ENCODE measurements around the gene SLC35A2.

The SLC35A2 gene

DNA sequence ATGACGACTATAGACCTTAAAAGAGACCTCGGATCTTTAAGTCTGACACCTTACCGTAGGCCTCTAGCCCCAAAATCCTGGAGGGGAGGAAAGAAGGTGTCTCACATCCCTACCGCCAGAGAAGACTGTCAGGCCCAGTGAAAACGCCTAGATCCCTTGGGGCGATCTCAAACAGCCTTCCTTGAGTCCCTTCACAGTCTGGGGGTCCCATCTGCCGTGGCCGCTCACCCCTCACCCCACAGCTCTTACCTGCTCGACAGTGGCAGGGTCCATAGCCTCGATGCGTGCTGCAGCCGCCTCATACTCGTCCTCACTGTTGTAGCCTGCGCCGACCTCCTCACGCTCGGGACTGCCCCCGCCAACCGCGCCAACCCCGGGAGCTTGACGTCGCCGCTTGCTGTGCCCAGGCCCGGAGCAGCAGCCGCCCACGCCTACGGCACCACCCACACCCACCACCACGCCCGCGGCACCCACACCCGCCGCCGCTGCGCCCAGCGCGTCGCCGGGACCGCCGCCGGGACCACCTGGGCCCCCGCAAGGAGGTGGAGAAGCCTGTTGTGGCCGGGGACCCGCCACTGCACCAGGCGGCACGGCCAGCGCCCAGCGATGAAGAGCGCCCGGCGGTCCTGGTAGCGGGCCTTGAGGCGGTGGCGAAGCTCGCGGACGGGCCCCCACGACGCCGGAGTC lies 45.4 kb upstream of the SLC35A2 start:
- no peak for DNase-seq (ENCODE audit: low read depth)
- peak overlapping the region; percentile 64 for H3K4me3 ChIP-seq (ENCODE audit: low read depth, low read length)
- TF ChIP-seq, protein P1, sequence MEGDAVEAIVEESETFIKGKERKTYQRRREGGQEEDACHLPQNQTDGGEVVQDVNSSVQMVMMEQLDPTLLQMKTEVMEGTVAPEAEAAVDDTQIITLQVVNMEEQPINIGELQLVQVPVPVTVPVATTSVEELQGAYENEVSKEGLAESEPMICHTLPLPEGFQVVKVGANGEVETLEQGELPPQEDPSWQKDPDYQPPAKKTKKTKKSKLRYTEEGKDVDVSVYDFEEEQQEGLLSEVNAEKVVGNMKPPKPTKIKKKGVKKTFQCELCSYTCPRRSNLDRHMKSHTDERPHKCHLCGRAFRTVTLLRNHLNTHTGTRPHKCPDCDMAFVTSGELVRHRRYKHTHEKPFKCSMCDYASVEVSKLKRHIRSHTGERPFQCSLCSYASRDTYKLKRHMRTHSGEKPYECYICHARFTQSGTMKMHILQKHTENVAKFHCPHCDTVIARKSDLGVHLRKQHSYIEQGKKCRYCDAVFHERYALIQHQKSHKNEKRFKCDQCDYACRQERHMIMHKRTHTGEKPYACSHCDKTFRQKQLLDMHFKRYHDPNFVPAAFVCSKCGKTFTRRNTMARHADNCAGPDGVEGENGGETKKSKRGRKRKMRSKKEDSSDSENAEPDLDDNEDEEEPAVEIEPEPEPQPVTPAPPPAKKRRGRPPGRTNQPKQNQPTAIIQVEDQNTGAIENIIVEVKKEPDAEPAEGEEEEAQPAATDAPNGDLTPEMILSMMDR (IDR thresholded peaks at IDR 0.05; ENCODE audit: low read depth, low read length, missing control alignments): no peak
- in situ Hi-C loops (cut with HindIII; ENCODE audit: low sequenced_read_pairs): no loop called here

DNA sequence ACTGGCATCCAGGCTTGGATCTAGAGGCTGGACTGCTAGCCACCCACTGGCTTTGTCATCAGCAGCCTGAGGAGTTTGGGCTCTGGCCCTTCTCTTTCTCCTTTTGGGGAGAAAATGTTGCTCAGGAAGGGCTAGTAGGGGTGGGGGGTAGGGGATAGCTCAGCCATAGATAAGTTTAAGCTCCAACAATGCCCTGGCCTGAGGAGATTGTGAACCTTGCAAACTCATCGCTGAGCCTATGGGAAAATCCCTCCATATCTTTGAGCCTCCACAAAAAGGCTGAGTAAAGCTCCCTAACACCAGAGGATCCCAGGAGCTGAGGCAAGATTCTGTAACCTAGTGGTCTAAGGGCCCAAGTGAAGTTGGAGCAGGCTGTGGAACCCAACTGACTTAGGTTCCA lies 37.1 kb upstream of the SLC35A2 start:
- in situ Hi-C loops (cut with HindIII; ENCODE audit: low sequenced_read_pairs): no loop called here
- TF ChIP-seq, protein P1 (IDR thresholded peaks at IDR 0.05; ENCODE audit: low read depth, low read length, missing control alignments): no peak
- DNase-seq (ENCODE audit: low read depth): no peak
- H3K4me3 ChIP-seq (ENCODE audit: low read depth, low read length): no peak overlapping the region

DNA sequence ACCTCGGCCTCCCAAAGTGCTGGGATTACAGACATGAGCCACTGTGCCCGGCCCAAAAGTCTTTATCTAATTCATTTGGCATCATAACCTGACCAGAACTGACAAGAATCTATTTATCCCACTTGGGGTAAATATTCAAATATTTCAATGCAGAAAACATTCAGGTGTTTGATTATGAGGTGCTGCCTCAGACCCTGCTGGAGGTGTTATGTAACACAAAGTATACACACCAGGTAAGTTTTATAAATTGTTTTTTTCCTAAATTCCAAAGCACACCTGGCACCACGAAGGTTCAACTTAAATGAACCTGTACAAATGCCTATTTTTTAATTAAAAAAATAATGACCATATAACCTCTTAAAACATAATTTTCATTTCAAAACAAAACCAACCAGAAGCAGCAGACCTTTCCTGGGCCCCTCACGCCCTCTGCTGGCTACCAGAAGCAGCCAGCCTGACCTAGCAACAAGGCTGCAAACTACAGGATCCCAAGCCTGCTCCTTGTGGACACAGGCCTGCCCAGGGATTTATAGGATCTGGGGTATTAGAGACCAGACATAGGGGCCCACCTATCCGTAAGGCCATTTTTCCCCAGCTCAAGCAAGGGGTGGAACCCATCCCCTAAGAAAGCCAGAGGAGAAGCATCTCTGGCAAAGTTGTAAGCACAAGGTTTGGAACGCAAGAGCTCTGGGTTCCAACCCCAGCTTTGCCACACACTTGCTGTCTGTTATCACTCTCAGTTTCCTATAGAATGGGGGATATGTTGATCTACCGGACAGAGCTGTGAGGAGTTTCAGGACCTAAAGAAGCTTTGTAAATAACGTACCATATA lies 34.3 kb upstream of the SLC35A2 start:
- TF ChIP-seq, protein P1 (IDR thresholded peaks at IDR 0.05; ENCODE audit: low read depth, low read length, missing control alignments): peak; percentile 84
- in situ Hi-C loops (cut with HindIII; ENCODE audit: low sequenced_read_pairs): no loop called here
- DNase-seq (ENCODE audit: low read depth): no peak
- H3K4me3 ChIP-seq (ENCODE audit: low read depth, low read length): no peak overlapping the region

DNA sequence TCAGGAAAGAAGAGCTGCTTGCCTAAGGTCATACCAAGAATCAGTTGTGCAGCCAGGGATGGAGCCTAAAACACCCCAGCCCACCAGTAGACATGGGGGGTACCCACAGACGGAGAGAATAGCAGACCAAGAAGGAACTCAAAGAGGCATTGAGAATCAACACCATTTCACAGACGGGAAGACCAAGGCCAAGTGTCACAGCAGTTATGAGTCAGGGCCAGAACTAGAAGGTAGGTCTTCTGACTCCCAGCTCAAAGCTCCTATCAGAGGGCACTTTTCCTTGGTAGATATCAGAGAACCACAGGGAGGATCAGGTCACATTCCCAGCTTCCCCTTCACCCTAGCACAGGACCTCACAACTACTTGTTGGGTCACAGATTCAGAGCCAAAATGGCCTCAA lies 31.4 kb upstream of the SLC35A2 start:
- no peak for DNase-seq (ENCODE audit: low read depth)
- H3K4me3 ChIP-seq (ENCODE audit: low read depth, low read length): no peak overlapping the region
- in situ Hi-C loops (cut with HindIII; ENCODE audit: low sequenced_read_pairs): no loop called here
- TF ChIP-seq, protein P1 (IDR thresholded peaks at IDR 0.05; ENCODE audit: low read depth, low read length, missing control alignments): no peak

DNA sequence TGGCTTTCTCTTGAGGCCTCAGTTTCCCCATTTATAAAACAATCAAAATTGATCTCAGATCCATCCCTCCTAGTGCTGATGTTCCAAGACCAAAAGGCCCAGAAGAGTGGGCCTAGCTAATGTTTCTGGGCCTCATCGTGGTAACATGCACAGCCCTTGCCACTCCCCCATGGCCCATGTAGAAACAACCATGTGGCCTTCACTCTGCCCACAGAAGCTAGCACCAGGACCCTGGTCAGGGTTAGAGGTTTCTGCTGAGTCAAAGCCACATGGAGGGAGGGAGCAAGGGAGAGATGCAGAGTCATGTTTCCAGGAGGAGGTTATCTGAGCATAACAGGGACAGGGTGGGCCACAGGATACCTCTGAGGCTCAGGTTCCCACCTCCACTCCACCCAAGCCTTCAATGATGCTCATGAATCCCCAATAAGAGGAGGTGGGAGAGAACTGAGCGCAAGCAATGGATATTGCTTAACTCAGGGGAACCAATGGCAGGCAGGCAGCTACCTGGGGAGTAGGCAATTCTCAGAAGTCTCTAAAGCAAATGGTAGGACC lies 29.0 kb upstream of the SLC35A2 start:
- TF ChIP-seq, protein P1 (IDR thresholded peaks at IDR 0.05; ENCODE audit: low read depth, low read length, missing control alignments): no peak
- H3K4me3 ChIP-seq (ENCODE audit: low read depth, low read length): no peak overlapping the region
- in situ Hi-C loops (cut with HindIII; ENCODE audit: low sequenced_read_pairs): no loop called here
- no peak for DNase-seq (ENCODE audit: low read depth)

DNA sequence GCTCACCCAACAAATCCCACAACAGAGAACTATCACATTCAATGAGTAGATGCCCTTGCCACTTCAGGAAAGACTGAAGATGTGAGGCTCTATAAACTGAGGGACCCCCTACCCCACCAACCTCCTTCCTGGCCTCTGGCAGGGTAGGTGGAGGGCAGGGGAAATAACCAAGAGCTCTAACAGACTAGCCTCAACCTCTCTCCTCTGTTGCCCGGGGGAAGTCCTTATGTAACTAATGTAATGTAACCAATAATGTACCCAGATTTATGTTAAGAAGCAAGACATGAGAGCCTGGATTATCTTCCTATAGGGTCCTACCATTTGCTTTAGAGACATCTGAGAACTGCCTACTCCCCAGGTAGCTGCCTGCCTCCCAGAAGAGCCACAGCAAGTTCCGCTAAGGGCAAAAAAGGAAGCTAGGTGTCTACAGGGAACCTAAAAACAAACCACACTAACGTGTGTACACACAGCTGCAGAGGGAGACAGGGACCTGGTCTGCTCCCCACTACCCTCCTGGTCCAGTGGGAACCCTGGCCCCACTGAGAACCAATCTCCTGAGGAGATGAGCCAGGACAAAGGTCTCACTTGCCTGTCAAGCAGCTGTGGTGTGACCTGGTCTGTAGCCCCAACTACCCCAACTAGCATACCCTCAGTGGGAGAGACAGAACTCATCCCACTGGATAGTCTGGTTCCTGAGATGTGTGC lies 28.2 kb upstream of the SLC35A2 start:
- no peak for DNase-seq (ENCODE audit: low read depth)
- TF ChIP-seq, protein P1 (IDR thresholded peaks at IDR 0.05; ENCODE audit: low read depth, low read length, missing control alignments): no peak
- in situ Hi-C loops (cut with HindIII; ENCODE audit: low sequenced_read_pairs): no loop called here
- H3K4me3 ChIP-seq (ENCODE audit: low read depth, low read length): no peak overlapping the region

Measured in astrocyte of the cerebellum (primary cell).